Spleen (tissue), 11 donors: ENCODE data around the gene SH3RF3. TPM values are rescaled to one million over a fixed set of nuclear protein-coding genes. Genes with fewer than 3 reads are reported as not detected.

Experiments
- DNase-seq: peaks from one replicate; pipeline ENCODE4 v3.0.0-alpha.2; 2020
- H3K27ac ChIP-seq, 8 donors: fragments of 200-600 bp; sonication (generic) in 7 of 8; 1 replicate in 4 of 8; 2 replicates in 4 of 8; pipeline versions ENCODE4 v1.5.0 to v1.8.0; 2016 to 2021; ENCODE audit warnings: inconsistent platforms in 4 of 8, mild to moderate bottlenecking in 4 of 8, moderate library complexity in 1 of 8
- H3K27me3 ChIP-seq, 7 donors: fragments of 200-600 bp; sonication (generic) in 6 of 7; replicated peaks in 1 of 7; 1 replicate in 4 of 7; 2 replicates in 3 of 7; pipeline versions ENCODE4 v1.5.0 to v1.8.0; 2016 to 2021; ENCODE audit warnings: inconsistent platforms in 3 of 7, mild to moderate bottlenecking in 1 of 7
- H3K36me3 ChIP-seq, 6 donors: fragments of 200-600 bp; sonication (generic) in 5 of 6; 1 replicate in 4 of 6; 2 replicates in 2 of 6; pipeline versions ENCODE4 v1.5.0 to v1.8.0; 2016 to 2021; ENCODE audit warnings: inconsistent platforms in 2 of 6
- H3K4me1 ChIP-seq, 6 donors: fragments of 200-600 bp; sonication (generic) in 5 of 6; 1 replicate in 3 of 6; 2 replicates in 3 of 6; pipeline versions ENCODE4 v1.5.0 to v1.8.0; 2016 to 2021; ENCODE audit warnings: inconsistent platforms in 3 of 6
- H3K4me3 ChIP-seq, 8 donors: fragments of 200-600 bp; sonication (generic) in 7 of 8; 1 replicate in 4 of 8; 2 replicates in 4 of 8; pipeline versions ENCODE4 v1.5.0 to v1.8.0; 2016 to 2021; ENCODE audit warnings: inconsistent platforms in 4 of 8, mild to moderate bottlenecking in 4 of 8, moderate library complexity in 2 of 8
- H3K9me3 ChIP-seq, 8 donors: fragments of 200-600 bp; sonication (generic) in 7 of 8; 1 replicate in 4 of 8; 2 replicates in 4 of 8; pipeline versions ENCODE4 v1.5.0 to v1.8.0; 2016 to 2021; ENCODE audit warnings: inconsistent platforms in 4 of 8
- POLR2A ChIP-seq, 3 donors: fragments of 450-650 bp; IDR thresholded peaks; one replicate each; pipeline ENCODE4 v1.5.1; 2017; ENCODE audit warnings: antibody characterized with exemption in 3 of 3, mild to moderate bottlenecking in 1 of 3
- POLR2AphosphoS5 ChIP-seq, 3 donors: sonication (generic); formaldehyde crosslinking; IDR thresholded peaks; one replicate each; pipeline ENCODE4 v1.5.1; 2017; ENCODE audit warnings: antibody characterized with exemption in 3 of 3
- WGBS, 5 donors: extraction: QIAGEN DNeasy Blood & Tissue Kit in 3 of 5; methylation state at CpG; one replicate each; pipeline versions ENCODE4 v1.1.5 to v1.1.7; 2013 to 2018; 5-methylcytosine and 5-hydroxymethylcytosine counted together
- intact Hi-C: fragments of 100-400 bp; cut with DNase I; formaldehyde crosslinking; loops from one replicate; pipeline ENCODE4 v1.15.0; 2023; ENCODE audit warnings: low total_unique reads
- polyA plus RNA-seq, 3 donors: library from polyadenylated mRNA; stranded (reverse); fragments of 200-250 nt; gene quantifications; one replicate each; pipeline ENCODE4 v1.2.1, GENCODE V29; 2013
- total RNA-seq, 7 donors: library from RNA; depleted of rRNA in 3 of 7; stranded (reverse); fragments of >200 nt in 3 of 7; fragmentation: NEBNext Ultra II Directional in 4 of 7; extraction: Animal tissue kit (Norgen Biotek cat#: 25700) in 4 of 7; gene quantifications; one replicate each; pipeline versions ENCODE4 v1.1.0 to v1.2.1, GENCODE V29; 2016 to 2021
- TF ChIP-seq, protein P1 (sequence below), 11 experiments: fragments of 200-600 bp in 7 of 11; fragments of 450-650 bp in 4 of 11; sonication (generic) in 4 of 11; IDR thresholded peaks in 8 of 11; conservative IDR thresholded peaks in 3 of 11; 1 replicate in 7 of 11; 2 replicates in 4 of 11; pipeline versions ENCODE4 v1.4.0 to v1.8.0; 2016 to 2021; ENCODE audit warnings: antibody characterized with exemption in 11 of 11, inconsistent platforms in 4 of 11, mild to moderate bottlenecking in 1 of 11
- donor health status: healthy with polysubstance abuse.
- donor health status: DM: no; HTN: no; CAD: no; lungs with moderate emphysema.
- donor health status: DM: no; HTN: no; CAD: no.
- donor health status: Bipolar disorder and iron deficiency.
- donor health status: healthy.
- donor health status: DM: no; HTN: no; CAD: no.
- donor health status: DM: yes; HTN: yes; CAD: no.

The SH3RF3 gene
- total and polyA plus RNA-seq, 10 donors: 1.3 to 7.6 (median 4.7) TPM

DNA sequence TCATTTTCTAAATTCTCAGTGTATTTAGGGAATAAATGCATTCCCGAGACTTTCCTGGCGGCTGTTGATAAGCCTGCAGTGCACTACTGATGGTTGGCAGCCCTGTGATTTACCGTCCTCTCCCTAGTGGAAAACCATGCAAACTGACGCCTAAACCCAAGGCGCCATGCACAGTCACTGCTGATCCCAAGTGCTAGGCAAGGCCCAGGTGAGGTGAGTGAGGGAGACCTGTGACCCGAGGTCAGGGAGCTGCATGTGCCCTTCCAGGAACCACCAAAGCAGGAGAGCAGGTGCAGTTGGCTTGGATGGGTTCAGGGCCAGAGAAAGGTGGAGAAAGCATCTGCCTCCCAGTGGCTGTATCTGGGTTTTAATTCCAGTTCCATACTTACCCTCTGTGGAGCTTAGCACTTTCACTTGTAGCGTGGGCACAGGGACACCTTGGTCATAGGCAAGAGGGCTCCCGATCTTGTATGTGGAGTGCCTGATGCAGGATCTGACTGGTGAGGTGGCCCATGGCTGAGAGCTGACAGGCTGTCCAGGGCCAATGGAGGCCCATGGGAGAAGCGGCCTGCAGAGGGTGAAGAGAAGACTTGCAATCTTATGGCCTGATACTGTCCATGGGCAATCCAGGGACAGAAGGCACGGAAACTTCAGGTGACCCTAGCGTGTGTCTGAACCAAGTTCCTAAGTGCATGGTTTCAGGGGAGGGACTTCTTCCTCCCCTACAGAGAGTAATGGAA is 131.3 kb downstream of the SH3RF3 start:
- no peaks in the 10 kb centered on the region for H3K27me3 ChIP-seq
- H3K9me3 ChIP-seq: no peaks in the 10 kb centered on the region
- TF ChIP-seq, protein P1, sequence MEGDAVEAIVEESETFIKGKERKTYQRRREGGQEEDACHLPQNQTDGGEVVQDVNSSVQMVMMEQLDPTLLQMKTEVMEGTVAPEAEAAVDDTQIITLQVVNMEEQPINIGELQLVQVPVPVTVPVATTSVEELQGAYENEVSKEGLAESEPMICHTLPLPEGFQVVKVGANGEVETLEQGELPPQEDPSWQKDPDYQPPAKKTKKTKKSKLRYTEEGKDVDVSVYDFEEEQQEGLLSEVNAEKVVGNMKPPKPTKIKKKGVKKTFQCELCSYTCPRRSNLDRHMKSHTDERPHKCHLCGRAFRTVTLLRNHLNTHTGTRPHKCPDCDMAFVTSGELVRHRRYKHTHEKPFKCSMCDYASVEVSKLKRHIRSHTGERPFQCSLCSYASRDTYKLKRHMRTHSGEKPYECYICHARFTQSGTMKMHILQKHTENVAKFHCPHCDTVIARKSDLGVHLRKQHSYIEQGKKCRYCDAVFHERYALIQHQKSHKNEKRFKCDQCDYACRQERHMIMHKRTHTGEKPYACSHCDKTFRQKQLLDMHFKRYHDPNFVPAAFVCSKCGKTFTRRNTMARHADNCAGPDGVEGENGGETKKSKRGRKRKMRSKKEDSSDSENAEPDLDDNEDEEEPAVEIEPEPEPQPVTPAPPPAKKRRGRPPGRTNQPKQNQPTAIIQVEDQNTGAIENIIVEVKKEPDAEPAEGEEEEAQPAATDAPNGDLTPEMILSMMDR (IDR thresholded peaks at IDR 0.05 in 8 of 11, conservative IDR thresholded peaks at IDR 0.05 in 3 of 11): no peak
- TF ChIP-seq POLR2A (IDR thresholded peaks at IDR 0.05): no peak
- TF ChIP-seq POLR2AphosphoS5 (IDR thresholded peaks at IDR 0.05): no peak
- peak; percentile 45 for DNase-seq
- no peak overlapping the region for H3K27ac ChIP-seq
- peaks cover 15 to 50% (median 30%) of the 10 kb centered on the region in 6 donors for H3K4me1 ChIP-seq
- no peaks in the 10 kb centered on the region for H3K36me3 ChIP-seq
- WGBS, 5 donors: 88 to 97% (median 91%) methylated on average over 10 to 11 of the region's 11 CpGs
- intact Hi-C loops: no loop called here
- no peak overlapping the region for H3K4me3 ChIP-seq

DNA sequence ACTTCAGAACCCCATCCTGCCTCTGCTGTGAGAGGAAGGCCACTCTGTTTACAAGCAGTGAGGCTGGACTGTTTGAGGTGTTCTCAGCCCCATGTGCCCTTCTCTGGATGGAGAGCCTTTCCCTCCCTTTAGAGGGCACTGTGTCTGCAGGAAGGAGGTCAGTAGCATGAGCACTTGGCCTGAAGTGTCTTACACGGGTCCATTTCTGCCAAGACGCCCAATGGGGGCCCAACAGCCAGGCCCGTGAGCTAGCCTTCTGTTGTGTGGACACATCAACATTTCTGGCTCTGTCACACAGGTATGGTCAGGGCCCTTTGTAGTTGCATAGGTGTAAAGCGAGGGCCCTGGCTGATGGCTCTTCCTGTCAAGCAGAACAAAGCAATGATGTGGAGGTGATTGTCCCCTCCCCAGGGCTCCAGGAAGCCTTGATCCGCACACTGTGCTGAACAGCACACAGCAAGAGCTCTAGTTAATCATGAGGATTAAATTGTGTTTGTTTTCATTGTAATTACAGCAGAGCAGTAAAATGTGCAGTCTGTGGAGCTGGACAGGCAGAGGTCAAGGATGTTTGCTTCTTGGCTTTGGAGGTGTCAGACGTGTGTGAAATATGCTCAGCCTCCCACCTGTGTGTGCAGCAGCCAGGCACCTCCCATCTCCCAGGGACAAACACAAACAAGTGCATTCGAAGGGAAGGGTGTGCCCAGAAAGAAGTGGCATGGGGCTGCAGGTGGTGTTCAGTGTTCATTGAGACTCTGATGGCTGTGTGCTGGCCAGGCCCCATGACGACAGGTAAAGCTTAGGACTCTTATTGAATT is 132.1 kb downstream of the SH3RF3 start:
- no peak for TF ChIP-seq POLR2AphosphoS5 (IDR thresholded peaks at IDR 0.05)
- TF ChIP-seq, protein P1 (IDR thresholded peaks at IDR 0.05 in 8 of 11, conservative IDR thresholded peaks at IDR 0.05 in 3 of 11): peak in 1 of 11 experiments; percentile 9
- Histone ChIP-seq H3K4me1 (peaks cover 8 to 50% (median 30%) of the 10 kb centered on the region in 6 donors), H3K36me3 (no peaks in the 10 kb centered on the region), H3K27ac (no peak overlapping the region), H3K4me3 (no peak overlapping the region), H3K27me3 (no peaks in the 10 kb centered on the region), H3K9me3 (no peaks in the 10 kb centered on the region)
- DNase-seq: peak; percentile 50
- intact Hi-C loops: no loop called here
- WGBS, 5 donors: 74 to 79% (median 77%) methylated on average over 8 of the region's 8 CpGs

DNA sequence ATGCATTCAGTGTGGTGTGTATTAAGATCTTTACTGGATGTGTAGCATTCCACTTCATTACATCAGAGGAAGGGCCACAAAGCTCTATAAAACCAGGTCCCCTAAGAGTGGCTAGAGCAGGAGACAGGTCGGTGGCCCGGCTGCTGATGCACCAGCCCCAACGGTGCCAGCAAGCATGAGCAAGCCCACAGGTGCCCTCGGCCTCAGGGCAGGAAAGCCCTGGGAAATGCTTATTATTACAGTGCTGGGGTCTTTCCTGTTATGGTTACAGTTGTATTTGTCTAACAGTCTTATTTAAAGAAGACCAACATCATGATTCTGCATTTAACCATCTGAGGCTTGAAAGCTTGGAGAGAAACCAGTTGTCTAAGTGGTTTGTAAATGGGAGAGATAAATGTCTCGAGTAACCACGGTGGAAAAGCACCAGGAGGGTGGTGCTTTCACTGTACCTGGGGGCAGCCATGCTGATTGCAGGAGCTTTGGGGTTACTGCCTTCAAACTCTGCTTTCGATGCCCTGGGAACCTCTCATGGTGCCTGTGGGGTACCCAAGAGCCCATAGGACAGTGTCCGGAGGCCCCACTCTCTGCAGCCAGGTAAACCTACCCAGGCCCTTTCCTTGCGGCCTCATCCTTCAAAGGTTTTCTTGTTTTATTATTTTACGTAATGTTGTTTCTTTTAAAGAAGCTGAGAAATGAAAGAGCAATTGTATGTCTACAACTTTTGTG is 133.1 kb downstream of the SH3RF3 start:
- H3K4me1 ChIP-seq: peaks cover 3 to 50% (median 29%) of the 10 kb centered on the region in 6 donors
- intact Hi-C loops: no loop called here

More for the DNA sequence above, 133.1 kb downstream of the SH3RF3 start:
- no peaks in the 10 kb centered on the region for H3K27me3 ChIP-seq
- 76 to 91% (median 79%) methylated on average over 10 of the region's 10 CpGs for WGBS, 5 donors
- no peak overlapping the region for H3K4me3 ChIP-seq
- no peaks in the 10 kb centered on the region for H3K9me3 ChIP-seq
- TF ChIP-seq POLR2AphosphoS5 (IDR thresholded peaks at IDR 0.05) (no peak), POLR2A (IDR thresholded peaks at IDR 0.05) (no peak)
- TF ChIP-seq, protein P1 (IDR thresholded peaks at IDR 0.05 in 8 of 11, conservative IDR thresholded peaks at IDR 0.05 in 3 of 11): no peak
- no peaks in the 10 kb centered on the region for H3K36me3 ChIP-seq
- H3K27ac ChIP-seq: no peak overlapping the region
- peak; percentile 60 for DNase-seq
